Right atrium auricular region (tissue), 2 donors: ENCODE measurements around the gene ARID3C. TPM values are rescaled to one million over a fixed set of nuclear protein-coding genes. Genes with fewer than 3 reads are reported as not detected.
A peak's percentile ranks its signal among the peaks of the same experiment; 100 is the strongest.

Experiments used
- DNase-seq: peaks from one replicate; pipeline ENCODE4 v3.0.0-alpha.2; 2019; ENCODE audit warnings: low spot score
- H3K27ac ChIP-seq, 2 donors: fragments of 200-600 bp; sonication (generic); 1 replicate in 1 of 2; 2 replicates in 1 of 2; pipeline ENCODE4 v1.5.1; 2016 to 2019
- H3K27me3 ChIP-seq, 2 donors: fragments of 200-600 bp; sonication (generic); one replicate each; pipeline versions ENCODE4 v1.5.1 to v1.6.0; 2017 to 2019
- H3K36me3 ChIP-seq: fragments of 200-600 bp; sonication (generic); one replicate; pipeline ENCODE4 v1.5.1; 2016
- H3K4me1 ChIP-seq, 2 donors: fragments of 200-600 bp; sonication (generic); one replicate each; pipeline versions ENCODE4 v1.5.1 to v1.6.0; 2017 to 2019
- H3K4me3 ChIP-seq, 2 donors: fragments of 200-600 bp; sonication (generic); 1 replicate in 1 of 2; 2 replicates in 1 of 2; pipeline ENCODE4 v1.5.1; 2017 to 2019; ENCODE audit warnings: mild to moderate bottlenecking in 1 of 2, moderate library complexity in 1 of 2
- H3K9me3 ChIP-seq, 2 donors: fragments of 200-600 bp; sonication (generic); one replicate each; pipeline ENCODE4 v1.5.1; 2019
- total RNA-seq, 2 donors: library from RNA; depleted of rRNA; stranded (reverse); fragments of >200 nt; gene quantifications; one replicate each; pipeline ENCODE4 v1.1.0, GENCODE V29; 2016
- TF ChIP-seq, protein P1 (sequence below), 2 donors: fragments of 200-600 bp; sonication (generic); IDR thresholded peaks; one replicate each; pipeline ENCODE4 v1.5.1; 2019; ENCODE audit warnings: antibody characterized with exemption in 2 of 2

The ARID3C gene
- total RNA-seq, 2 donors from 2014 or later = not detected

DNA sequence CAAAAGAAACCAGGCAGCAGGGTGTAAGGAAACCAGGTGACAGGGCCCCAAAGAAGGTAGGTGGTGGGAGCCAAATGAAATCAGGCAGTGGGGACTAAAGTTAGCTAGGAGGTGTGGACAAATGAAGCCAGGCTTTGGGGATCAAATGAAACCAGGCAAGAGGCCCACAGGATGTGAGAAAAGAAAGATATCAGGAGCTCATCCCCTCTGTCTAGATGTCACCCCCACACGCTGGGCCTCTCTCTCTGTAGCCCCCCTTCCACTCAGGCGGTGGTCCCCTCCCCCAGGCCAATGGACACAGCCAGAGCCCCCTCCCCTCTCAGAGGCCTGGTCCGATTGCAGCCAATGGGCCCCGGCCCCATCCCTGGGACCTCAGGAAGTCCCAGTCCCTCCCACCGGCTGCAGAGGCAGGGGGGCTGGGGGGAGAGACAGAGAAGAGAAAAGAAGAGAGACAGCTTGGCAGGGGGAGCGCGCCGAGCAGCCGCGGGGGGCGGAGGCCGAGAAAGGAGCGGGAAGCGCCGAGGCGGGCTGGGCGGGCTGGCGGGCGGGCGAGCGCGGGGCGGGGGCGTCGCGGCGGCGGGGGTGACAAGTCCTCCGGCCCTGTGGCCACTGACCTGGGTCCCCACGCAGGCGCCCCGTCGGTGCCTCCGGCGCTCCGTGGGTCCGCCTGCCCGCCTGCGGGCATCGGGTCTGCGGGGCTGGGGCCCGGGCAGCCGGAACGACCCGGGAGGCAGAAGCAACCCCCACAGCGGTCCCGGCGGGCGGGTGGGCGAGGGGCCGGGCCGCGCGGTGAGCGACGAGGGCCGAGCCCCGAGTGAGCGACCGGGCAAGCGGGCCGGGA lies 51.2 kb downstream of the ARID3C start:
- TF ChIP-seq, protein P1, sequence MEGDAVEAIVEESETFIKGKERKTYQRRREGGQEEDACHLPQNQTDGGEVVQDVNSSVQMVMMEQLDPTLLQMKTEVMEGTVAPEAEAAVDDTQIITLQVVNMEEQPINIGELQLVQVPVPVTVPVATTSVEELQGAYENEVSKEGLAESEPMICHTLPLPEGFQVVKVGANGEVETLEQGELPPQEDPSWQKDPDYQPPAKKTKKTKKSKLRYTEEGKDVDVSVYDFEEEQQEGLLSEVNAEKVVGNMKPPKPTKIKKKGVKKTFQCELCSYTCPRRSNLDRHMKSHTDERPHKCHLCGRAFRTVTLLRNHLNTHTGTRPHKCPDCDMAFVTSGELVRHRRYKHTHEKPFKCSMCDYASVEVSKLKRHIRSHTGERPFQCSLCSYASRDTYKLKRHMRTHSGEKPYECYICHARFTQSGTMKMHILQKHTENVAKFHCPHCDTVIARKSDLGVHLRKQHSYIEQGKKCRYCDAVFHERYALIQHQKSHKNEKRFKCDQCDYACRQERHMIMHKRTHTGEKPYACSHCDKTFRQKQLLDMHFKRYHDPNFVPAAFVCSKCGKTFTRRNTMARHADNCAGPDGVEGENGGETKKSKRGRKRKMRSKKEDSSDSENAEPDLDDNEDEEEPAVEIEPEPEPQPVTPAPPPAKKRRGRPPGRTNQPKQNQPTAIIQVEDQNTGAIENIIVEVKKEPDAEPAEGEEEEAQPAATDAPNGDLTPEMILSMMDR (IDR thresholded peaks at IDR 0.05) = no peak
- peak overlapping the region in 1 of 2 donors; percentile 23 for H3K27ac ChIP-seq
- H3K9me3 ChIP-seq = no peaks in the 10 kb centered on the region
- DNase-seq = no peak
- peak overlapping the region; percentile 31 to 48 for H3K4me3 ChIP-seq
- no peaks in the 10 kb centered on the region for H3K36me3 ChIP-seq
- H3K4me1 ChIP-seq = peaks cover 0 to 33% of the 10 kb centered on the region in 2 donors
- H3K27me3 ChIP-seq = no peaks in the 10 kb centered on the region

DNA sequence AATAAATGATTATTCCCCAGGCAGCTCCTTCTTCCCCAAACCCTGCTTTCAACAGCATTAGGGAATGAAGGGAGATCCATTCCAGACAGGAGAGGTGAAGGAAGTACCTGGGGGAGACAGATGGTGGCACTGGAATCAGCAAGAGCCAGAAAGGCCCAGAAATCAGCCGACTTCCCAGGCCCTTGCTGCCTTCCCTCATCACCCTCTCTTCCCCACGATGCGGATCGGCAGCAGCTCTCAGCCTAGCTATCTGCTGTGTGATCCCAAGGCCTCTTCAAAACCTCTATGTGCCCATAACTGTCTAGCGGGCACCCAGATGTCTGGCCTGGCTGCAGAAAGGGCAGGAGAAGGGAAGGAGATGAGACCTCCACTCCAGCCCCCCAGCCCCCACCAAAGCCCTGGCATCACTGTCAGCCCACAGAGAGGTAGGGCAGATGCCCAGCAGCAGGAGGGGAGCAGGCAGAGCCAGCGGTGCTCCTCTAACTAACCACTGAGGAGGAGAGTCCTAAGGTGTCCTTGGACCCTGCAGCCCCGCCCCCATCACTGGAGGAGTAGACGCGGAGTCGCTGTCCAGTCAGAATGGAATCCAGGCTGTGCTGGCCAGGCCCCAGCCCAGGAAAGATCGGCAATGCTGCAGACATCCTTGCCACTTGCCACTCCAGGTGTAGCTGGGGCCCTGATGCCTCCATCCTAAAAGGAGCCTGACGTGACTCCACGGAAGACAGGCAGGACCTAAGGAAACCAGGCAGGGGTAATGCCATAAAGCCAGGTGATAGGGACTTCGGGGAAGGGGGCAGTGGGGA lies 52.1 kb downstream of the ARID3C start:
- Histone ChIP-seq H3K27me3 (no peaks in the 10 kb centered on the region), H3K36me3 (no peaks in the 10 kb centered on the region), H3K4me3 (no peak overlapping the region), H3K27ac (no peak overlapping the region), H3K4me1 (peaks cover 0 to 33% of the 10 kb centered on the region in 2 donors), H3K9me3 (no peaks in the 10 kb centered on the region)
- DNase-seq = no peak
- TF ChIP-seq, protein P1 (IDR thresholded peaks at IDR 0.05) = no peak

GRCh38 chr9:34575862-34576596 lies 52.8 kb downstream of the ARID3C start:
- H3K4me3 ChIP-seq = no peak overlapping the region
- no peaks in the 10 kb centered on the region for H3K27me3 ChIP-seq
- no peak for DNase-seq
- H3K4me1 ChIP-seq = peaks cover 0 to 37% of the 10 kb centered on the region in 2 donors
- H3K36me3 ChIP-seq = no peaks in the 10 kb centered on the region
- TF ChIP-seq, protein P1 (IDR thresholded peaks at IDR 0.05) = no peak
- H3K9me3 ChIP-seq = no peaks in the 10 kb centered on the region
- H3K27ac ChIP-seq = no peak overlapping the region

DNA sequence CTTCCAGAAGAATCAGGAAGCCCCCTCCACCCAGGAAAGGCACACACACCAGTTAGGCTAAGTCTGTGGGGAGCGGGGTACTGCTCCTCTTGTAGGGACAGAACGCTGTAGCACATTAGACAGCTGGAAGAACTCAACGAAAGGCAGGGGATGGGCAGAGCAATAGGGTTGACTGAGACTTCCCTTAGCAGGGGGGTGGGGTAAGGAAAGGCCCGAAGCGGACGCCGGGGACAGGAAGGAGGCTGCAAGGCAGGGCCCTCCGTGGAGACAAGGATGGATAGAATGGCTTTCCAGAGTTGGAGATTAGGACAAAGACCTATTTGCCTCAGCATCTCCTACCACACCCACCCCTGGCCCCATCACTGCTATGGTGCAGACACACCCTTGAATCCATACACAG lies 53.6 kb downstream of the ARID3C start:
- DNase-seq = no peak
- Histone ChIP-seq H3K9me3 (no peaks in the 10 kb centered on the region), H3K4me3 (no peak overlapping the region), H3K27ac (no peak overlapping the region), H3K36me3 (no peaks in the 10 kb centered on the region), H3K27me3 (no peaks in the 10 kb centered on the region), H3K4me1 (peaks cover 0 to 45% of the 10 kb centered on the region in 2 donors)
- TF ChIP-seq, protein P1 (IDR thresholded peaks at IDR 0.05) = no peak

- Histone ChIP-seq H3K9me3 (no peaks in the 10 kb centered on the region), H3K4me1 (peaks cover 0 to 45% of the 10 kb centered on the region in 2 donors), H3K27me3 (no peaks in the 10 kb centered on the region), H3K27ac (no peak overlapping the region), H3K36me3 (no peaks in the 10 kb centered on the region), H3K4me3 (no peak overlapping the region)
- TF ChIP-seq, protein P1 (IDR thresholded peaks at IDR 0.05) = no peak
- DNase-seq = no peak
Measured at GRCh38 chr9:34574571-34574970, 54.3 kb downstream of the ARID3C start.
